Panc1 (cell line): ENCODE results near the gene GAMT.

ENCODE experiments used
- CTCF ChIP-seq: fragments of 450-650 bp; IDR thresholded peaks from 2 replicates; pipeline ENCODE4 v1.5.1; 2017; ENCODE audit warnings: mild to moderate bottlenecking
- POLR2AphosphoS5 ChIP-seq: IDR thresholded peaks from 2 replicates; pipeline ENCODE4 v1.6.1; 2012; ENCODE audit warnings: mild to moderate bottlenecking, low read depth, low read length, moderate library complexity
- REST ChIP-seq, 2 experiments: IDR thresholded peaks; 2 replicates each; pipeline ENCODE4 v1.6.1; 2011 to 2012; ENCODE audit warnings: low read depth in 2 of 2, control low read depth in 1 of 2, low read length in 1 of 2, mild to moderate bottlenecking in 1 of 2, moderate library complexity in 1 of 2; ENCODE audit not compliant: insufficient read depth in 1 of 2
- SIN3A ChIP-seq: IDR thresholded peaks from 2 replicates; pipeline ENCODE4 v1.6.1; 2012; ENCODE audit warnings: low read depth, mild to moderate bottlenecking, low read length, moderate library complexity, borderline replicate concordance; ENCODE audit not compliant: insufficient read depth

- TF ChIP-seq CTCF (no peak), SIN3A (no peak), REST (IDR thresholded peaks at IDR 0.05; ENCODE audit: insufficient read depth in 1 of 2, low read depth in 2 of 2, low read length in 1 of 2) (no peak), POLR2AphosphoS5 (no peak)
Observed at GRCh38 chr19:1357531-1358109, 43.7 kb downstream of the GAMT start.
